ENCODE results near the gene TTC31. TPM values are rescaled to one million over a fixed set of nuclear protein-coding genes. Genes with fewer than 3 reads are reported as not detected.

TTC31 gene
- total RNA-seq, 3 donors from 2014 or later: 27.2 to 34.1 (median 30.9) TPM

DNA sequence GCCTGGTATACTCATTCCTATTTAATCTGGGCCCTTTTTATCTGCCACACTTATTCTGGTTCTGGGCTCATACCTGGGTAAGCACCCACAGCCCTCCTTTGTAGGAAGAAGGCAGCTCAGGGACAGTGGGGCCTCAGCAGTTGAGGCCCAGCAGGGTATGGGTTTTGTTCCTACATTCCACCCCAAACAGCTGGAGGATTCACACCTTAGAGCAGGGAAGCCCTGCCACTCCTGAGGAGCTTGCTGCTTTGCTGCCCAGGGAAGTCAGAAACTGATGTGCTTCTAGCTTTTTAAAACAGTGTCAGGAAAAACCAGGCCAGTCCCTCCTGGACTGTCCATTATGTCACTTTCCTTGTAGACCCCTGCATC, 17.7 kb downstream of the TTC31 start:
- H3K4me1 ChIP-seq (ENCODE audit: low read depth): peaks cover 42% of the 10 kb centered on the region
- H3K36me3 ChIP-seq (ENCODE audit: low read depth): no peaks in the 10 kb centered on the region
- TF ChIP-seq, protein P1, sequence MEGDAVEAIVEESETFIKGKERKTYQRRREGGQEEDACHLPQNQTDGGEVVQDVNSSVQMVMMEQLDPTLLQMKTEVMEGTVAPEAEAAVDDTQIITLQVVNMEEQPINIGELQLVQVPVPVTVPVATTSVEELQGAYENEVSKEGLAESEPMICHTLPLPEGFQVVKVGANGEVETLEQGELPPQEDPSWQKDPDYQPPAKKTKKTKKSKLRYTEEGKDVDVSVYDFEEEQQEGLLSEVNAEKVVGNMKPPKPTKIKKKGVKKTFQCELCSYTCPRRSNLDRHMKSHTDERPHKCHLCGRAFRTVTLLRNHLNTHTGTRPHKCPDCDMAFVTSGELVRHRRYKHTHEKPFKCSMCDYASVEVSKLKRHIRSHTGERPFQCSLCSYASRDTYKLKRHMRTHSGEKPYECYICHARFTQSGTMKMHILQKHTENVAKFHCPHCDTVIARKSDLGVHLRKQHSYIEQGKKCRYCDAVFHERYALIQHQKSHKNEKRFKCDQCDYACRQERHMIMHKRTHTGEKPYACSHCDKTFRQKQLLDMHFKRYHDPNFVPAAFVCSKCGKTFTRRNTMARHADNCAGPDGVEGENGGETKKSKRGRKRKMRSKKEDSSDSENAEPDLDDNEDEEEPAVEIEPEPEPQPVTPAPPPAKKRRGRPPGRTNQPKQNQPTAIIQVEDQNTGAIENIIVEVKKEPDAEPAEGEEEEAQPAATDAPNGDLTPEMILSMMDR (IDR thresholded peaks at IDR 0.05): no peak
- intact Hi-C loops (cut with DNase I, micrococcal nuclease): no loop called here
- no peak for ATAC-seq
- H3K9me3 ChIP-seq: no peaks in the 10 kb centered on the region
- peak in 1 of 3 donors; percentile 4 for DNase-seq
- no peak overlapping the region for H3K4me3 ChIP-seq

DNA sequence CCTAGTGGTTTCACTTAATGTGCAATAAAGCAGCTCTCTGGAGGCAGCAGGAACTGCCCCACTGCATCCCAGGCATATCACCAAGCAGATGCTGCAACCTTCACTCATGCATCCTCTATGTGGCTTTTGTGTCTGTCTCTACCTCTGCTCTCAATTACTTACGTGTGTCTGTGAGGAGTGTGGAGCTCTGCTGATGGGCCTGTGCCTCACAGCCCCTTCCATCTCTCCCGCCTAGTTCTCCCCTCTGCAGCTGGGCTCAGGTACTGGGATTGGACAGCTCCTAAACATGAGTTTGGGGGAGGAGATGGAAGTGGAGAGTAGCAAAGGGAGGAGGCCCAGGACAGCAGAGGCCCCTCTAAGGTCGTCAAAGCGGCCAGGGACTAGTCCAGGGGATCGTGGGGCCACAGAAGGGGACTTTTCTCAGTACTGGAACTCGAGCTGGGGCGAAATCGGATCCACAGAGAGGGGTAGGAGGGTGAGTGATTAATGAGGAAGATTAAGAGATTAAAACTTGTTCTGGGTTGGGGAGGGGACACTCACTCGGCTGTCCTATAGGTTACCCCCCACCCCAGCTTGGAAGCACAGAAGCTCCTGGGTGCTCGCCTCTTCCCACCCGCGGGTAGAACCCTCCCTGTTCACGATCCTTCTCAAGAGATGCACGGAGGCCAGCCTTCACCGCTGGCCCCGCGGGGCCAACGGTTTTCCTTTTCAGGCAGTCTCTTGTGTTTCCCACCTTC, 18.6 kb downstream of the TTC31 start:
- H3K4me1 ChIP-seq (ENCODE audit: low read depth): peaks cover 51% of the 10 kb centered on the region
- H3K36me3 ChIP-seq (ENCODE audit: low read depth): no peaks in the 10 kb centered on the region
- H3K9me3 ChIP-seq: no peaks in the 10 kb centered on the region
- ATAC-seq (no peak), DNase-seq (peak in 1 of 3 donors; percentile 26)
- no peak overlapping the region for H3K4me3 ChIP-seq
- TF ChIP-seq, protein P1 (IDR thresholded peaks at IDR 0.05): no peak
- intact Hi-C loops (cut with DNase I, micrococcal nuclease): no loop called here

DNA sequence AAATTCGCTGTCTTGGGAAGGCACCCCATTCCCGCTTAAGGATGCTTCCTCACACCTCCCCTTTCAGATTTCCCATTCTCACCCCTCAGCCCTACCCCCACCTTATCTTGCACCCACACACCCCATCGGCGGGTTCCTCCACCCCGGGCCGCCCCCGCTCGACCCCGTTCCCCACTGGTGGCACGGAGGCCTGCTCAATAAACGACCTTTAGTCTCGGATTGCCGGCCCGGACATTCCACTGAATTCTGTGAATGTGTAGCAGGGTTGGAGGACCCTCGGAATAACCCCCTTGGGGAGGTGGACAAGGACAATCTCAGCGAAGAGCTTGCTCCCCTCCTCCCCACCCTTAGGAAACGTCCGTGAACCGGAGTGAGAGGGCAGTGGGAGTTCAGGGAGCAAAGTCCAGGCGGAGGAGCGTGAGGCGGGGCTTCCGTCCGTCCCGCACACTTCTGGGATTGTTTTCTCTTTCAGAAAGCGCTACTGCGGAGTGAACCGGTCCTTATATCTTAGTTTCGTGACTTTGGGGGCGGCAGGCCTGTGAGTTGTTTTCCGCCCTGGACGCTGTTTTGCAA, 19.4 kb downstream of the TTC31 start:
- Histone ChIP-seq H3K4me3 (peak overlapping the region; percentile 65), H3K4me1 (ENCODE audit: low read depth) (peaks cover 53% of the 10 kb centered on the region), H3K9me3 (no peaks in the 10 kb centered on the region), H3K36me3 (ENCODE audit: low read depth) (no peaks in the 10 kb centered on the region)
- ATAC-seq (peak; percentile 62), DNase-seq (peak; percentile 75 to 81 (median 79))
- TF ChIP-seq, protein P1 (IDR thresholded peaks at IDR 0.05): no peak
- intact Hi-C loops (cut with DNase I, micrococcal nuclease): no loop called here

DNA sequence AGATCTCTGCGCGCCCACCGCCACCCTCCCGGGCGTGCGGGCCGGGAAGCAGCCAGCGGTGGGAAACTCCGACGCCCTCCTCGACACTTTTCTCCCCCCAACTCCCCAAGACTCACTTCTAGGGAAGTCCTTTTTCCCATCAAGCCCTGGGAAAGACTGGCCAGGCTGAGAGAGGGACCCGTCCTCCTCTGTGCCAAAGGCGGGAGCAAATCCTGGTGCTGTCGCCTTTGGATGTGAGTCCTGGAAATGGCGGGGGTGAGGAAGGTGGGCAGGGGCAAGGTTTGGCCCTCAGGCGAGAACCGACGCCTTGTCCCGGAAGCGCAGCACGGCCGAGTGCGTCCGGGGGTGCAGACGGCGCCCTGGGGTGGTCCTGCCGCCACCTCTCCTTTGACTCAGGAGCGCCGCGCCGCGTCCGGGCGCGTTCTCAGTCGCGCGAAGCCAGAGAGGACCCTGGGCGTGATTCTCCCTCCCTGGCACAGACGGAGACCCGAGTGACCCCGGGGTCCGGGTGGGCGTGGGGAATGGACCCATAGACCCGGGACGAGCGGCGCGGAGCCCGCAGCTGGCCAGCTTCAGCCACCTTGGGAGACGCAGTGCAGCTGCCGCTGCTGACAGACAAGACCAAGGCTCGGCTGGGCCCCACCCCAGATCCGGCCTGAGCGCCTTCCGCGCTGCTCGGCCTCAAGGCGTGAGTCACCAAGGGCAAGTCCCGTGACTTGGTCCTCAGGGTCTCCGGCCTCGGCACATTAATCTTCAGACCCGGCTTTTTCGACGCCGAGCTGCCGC, 20.0 kb downstream of the TTC31 start:
- TF ChIP-seq, protein P1 (IDR thresholded peaks at IDR 0.05): peak; percentile 6
- Histone ChIP-seq H3K36me3 (ENCODE audit: low read depth) (no peaks in the 10 kb centered on the region), H3K4me3 (peak overlapping the region; percentile 65), H3K4me1 (ENCODE audit: low read depth) (peaks cover 46% of the 10 kb centered on the region), H3K9me3 (no peaks in the 10 kb centered on the region)
- ATAC-seq (peak; percentile 71), DNase-seq (peak; percentile 86 to 92 (median 91))
- intact Hi-C loops (cut with DNase I, micrococcal nuclease): no loop called here

DNA sequence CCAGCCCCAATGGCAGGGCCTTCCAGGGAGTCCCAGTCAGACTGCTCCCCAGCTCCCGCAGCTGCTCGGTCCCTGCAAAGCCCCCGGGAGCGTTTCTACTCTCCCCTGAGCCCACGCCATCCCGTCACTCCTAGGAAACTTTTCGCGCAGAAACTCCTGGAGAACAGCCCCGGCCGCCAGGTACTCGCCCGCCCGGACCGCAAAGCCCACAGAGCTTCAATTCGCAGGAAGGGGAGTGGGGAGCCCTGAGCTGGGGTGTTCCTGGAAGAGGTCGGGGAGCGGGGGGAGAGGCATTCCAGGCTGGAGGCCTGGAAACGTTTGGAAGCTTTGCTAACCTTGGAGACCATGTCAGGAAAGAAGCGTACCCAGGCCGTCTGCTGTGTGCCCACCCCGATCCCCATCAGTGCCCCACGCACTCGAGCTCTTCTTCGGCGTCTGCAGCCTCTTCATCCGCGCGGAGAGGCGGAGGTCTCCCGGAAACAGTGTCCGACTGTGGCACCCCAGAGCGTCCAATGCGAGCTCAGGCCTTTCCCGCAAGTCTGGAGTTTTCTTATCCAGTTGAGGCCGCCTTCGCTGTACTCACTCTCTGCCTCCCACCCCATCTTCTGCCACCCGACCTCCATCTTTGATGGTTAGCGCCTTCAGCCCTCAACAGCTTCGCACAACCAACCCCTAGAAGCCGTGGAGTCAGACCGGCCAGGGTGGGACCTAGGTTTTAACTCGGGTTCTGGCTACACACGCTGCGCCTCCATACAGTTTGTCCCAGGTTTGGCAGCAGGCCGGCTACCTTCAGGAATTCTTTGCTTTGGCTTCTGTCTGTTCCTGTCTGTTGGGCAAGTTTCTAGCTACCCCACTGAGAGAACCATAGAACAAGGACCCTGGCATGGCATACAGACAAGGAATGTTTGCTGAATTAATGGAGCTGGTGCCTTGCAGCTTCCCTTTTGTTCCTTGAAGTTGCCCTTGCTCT, 20.9 kb downstream of the TTC31 start:
- DNase-seq (peak in 1 of 3 donors; percentile 60), ATAC-seq (no peak)
- Histone ChIP-seq H3K9me3 (no peaks in the 10 kb centered on the region), H3K36me3 (ENCODE audit: low read depth) (no peaks in the 10 kb centered on the region), H3K4me1 (ENCODE audit: low read depth) (peaks cover 50% of the 10 kb centered on the region), H3K4me3 (peak overlapping the region; percentile 65)
- TF ChIP-seq, protein P1 (IDR thresholded peaks at IDR 0.05): no peak
- intact Hi-C loops (cut with DNase I, micrococcal nuclease): no loop called here

Data from mucosa of descending colon (tissue), 3 donors.